H9 (cell line): ENCODE data around the gene FTMT. TPM values are rescaled to one million over a fixed set of nuclear protein-coding genes. Genes with fewer than 3 reads are reported as not detected.

Source experiments
- DNase-seq: peaks from one replicate; pipeline ENCODE4 v3.0.0-alpha.2; 2017
- H2AFZ ChIP-seq: one replicate; pipeline ENCODE4 v1.6.1; 2013; ENCODE audit warnings: mild to moderate bottlenecking, low read length, control low read depth, moderate library complexity
- H2AK5ac ChIP-seq: 2 replicates; pipeline ENCODE4 v1.6.1; 2013; ENCODE audit warnings: low read length, control low read depth, mixed read lengths; ENCODE audit not compliant: insufficient read length
- H2BK120ac ChIP-seq: one replicate; pipeline ENCODE4 v1.6.1; 2013; ENCODE audit warnings: low read depth, mild to moderate bottlenecking, low read length, control low read depth, inconsistent platforms; ENCODE audit not compliant: poor library complexity, severe bottlenecking
- H2BK12ac ChIP-seq: 2 replicates; pipeline ENCODE4 v1.6.1; 2013; ENCODE audit warnings: low read length, control low read depth, mixed read lengths, low read depth; ENCODE audit not compliant: insufficient read length
- H2BK15ac ChIP-seq: 2 replicates; pipeline ENCODE4 v1.6.1; 2013; ENCODE audit warnings: low read depth, low read length, control low read depth
- H2BK20ac ChIP-seq: one replicate; pipeline ENCODE4 v1.6.1; 2013; ENCODE audit warnings: low read depth, mild to moderate bottlenecking, low read length, control low read depth, inconsistent platforms; ENCODE audit not compliant: poor library complexity, severe bottlenecking
- H2BK5ac ChIP-seq: 2 replicates; pipeline ENCODE4 v1.6.1; 2013; ENCODE audit warnings: low read length, control low read depth, mixed read lengths; ENCODE audit not compliant: insufficient read length
- H3K14ac ChIP-seq: 2 replicates; pipeline ENCODE4 v1.6.1; 2013; ENCODE audit warnings: low read length, control low read depth; ENCODE audit not compliant: insufficient read depth
- H3K18ac ChIP-seq: 2 replicates; pipeline ENCODE4 v1.6.1; 2013; ENCODE audit warnings: low read depth, mild to moderate bottlenecking, mixed read lengths, low read length, control low read depth; ENCODE audit not compliant: insufficient read length
- H3K23ac ChIP-seq: 2 replicates; pipeline ENCODE4 v1.6.1; 2013; ENCODE audit warnings: low read length, control low read depth, mixed read lengths, low read depth; ENCODE audit not compliant: insufficient read length
- H3K23me2 ChIP-seq: 2 replicates; pipeline ENCODE4 v1.6.1; 2013; ENCODE audit warnings: low read depth, mild to moderate bottlenecking, mixed read lengths, low read length, control low read depth; ENCODE audit not compliant: insufficient read length, poor library complexity, severe bottlenecking
- H3K27ac ChIP-seq: 2 replicates; pipeline ENCODE4 v1.5.1; 2013; ENCODE audit warnings: low read length, control low read depth, mixed read lengths, low read depth; ENCODE audit not compliant: insufficient read length
- H3K27me3 ChIP-seq: 2 replicates; pipeline ENCODE4 v1.6.1; 2013; ENCODE audit warnings: low read length, control low read depth, inconsistent platforms; ENCODE audit not compliant: insufficient read depth
- H3K4ac ChIP-seq: 2 replicates; pipeline ENCODE4 v1.6.1; 2013; ENCODE audit warnings: low read depth, mild to moderate bottlenecking, control low read depth, inconsistent platforms, low read length, moderate library complexity
- H3K4me1 ChIP-seq: 2 replicates; pipeline ENCODE4 v1.6.1; 2013; ENCODE audit warnings: low read length, control low read depth, inconsistent platforms; ENCODE audit not compliant: insufficient read depth
- H3K4me2 ChIP-seq: 2 replicates; pipeline ENCODE4 v1.6.1; 2013; ENCODE audit warnings: low read length, control low read depth, mixed read lengths; ENCODE audit not compliant: insufficient read length, insufficient read depth
- H3K56ac ChIP-seq: 2 replicates; pipeline ENCODE4 v1.6.1; 2013; ENCODE audit warnings: low read depth, mild to moderate bottlenecking, mixed read lengths, low read length, control low read depth; ENCODE audit not compliant: insufficient read length
- H3K79me1 ChIP-seq: 2 replicates; pipeline ENCODE4 v1.6.1; 2013; ENCODE audit warnings: low read depth, mild to moderate bottlenecking, moderate library complexity, low read length, control low read depth, inconsistent platforms; ENCODE audit not compliant: insufficient read depth, poor library complexity, severe bottlenecking
- H3K79me2 ChIP-seq: 2 replicates; pipeline ENCODE4 v1.6.1; 2013; ENCODE audit warnings: low read length, control low read depth, inconsistent platforms; ENCODE audit not compliant: insufficient read depth
- H3K9ac ChIP-seq: 2 replicates; pipeline ENCODE4 v1.6.1; 2013; ENCODE audit warnings: low read length, control low read depth, mixed read lengths; ENCODE audit not compliant: insufficient read length; ENCODE audit errors: extremely low read depth
- H3K9me3 ChIP-seq: one replicate; pipeline ENCODE4 v1.6.1; 2013; ENCODE audit warnings: low read depth, low read length, inconsistent platforms; ENCODE audit not compliant: control insufficient read depth
- H3T11ph ChIP-seq: one replicate; pipeline ENCODE4 v1.6.1; 2013; ENCODE audit warnings: mild to moderate bottlenecking, low read length, control low read depth, inconsistent platforms
- H4K20me1 ChIP-seq: one replicate; pipeline ENCODE4 v1.6.1; 2013; ENCODE audit not compliant: control insufficient read depth, insufficient read length, insufficient read depth
- H4K5ac ChIP-seq: 2 replicates; pipeline ENCODE4 v1.6.1; 2013; ENCODE audit warnings: low read depth, mild to moderate bottlenecking, mixed read lengths, low read length, control low read depth; ENCODE audit not compliant: insufficient read length
- H4K8ac ChIP-seq: replicated peaks from 2 replicates; pipeline ENCODE4 v1.6.1; 2013; ENCODE audit warnings: low read length, control low read depth, mixed read lengths, low read depth; ENCODE audit not compliant: insufficient read length
- H4K91ac ChIP-seq: 2 replicates; pipeline ENCODE4 v1.6.1; 2013; ENCODE audit warnings: low read depth, mild to moderate bottlenecking, moderate library complexity, mixed read lengths, low read length, control low read depth; ENCODE audit not compliant: insufficient read length
- H3K27ac Mint-ChIP-seq, 3 experiments: 2 replicates in 2 of 3; 3 replicates in 1 of 3; pipeline ENCODE4 v1.8.0; 2020 to 2021; ENCODE audit warnings: mixed read lengths in 3 of 3, mild to moderate bottlenecking in 1 of 3, moderate library complexity in 1 of 3
- H3K27me3 Mint-ChIP-seq: 2 replicates; pipeline ENCODE4 v1.8.0; 2021; ENCODE audit warnings: low read depth, mild to moderate bottlenecking, moderate library complexity, mixed read lengths
- H3K36me3 Mint-ChIP-seq, 3 experiments: 2 replicates in 2 of 3; 3 replicates in 1 of 3; pipeline ENCODE4 v1.8.0; 2020 to 2021; ENCODE audit warnings: low read depth in 3 of 3, mixed read lengths in 3 of 3; ENCODE audit not compliant: insufficient read depth in 1 of 3
- H3K4me1 Mint-ChIP-seq, 2 experiments: 2 replicates each; pipeline ENCODE4 v1.8.0; 2020; ENCODE audit warnings: mixed read lengths in 2 of 2
- H3K4me3 Mint-ChIP-seq, 2 experiments: 2 replicates in 1 of 2; 3 replicates in 1 of 2; pipeline ENCODE4 v1.8.0; 2020 to 2021; ENCODE audit warnings: mild to moderate bottlenecking in 2 of 2, mixed read lengths in 2 of 2, moderate library complexity in 1 of 2
- H3K9me3 Mint-ChIP-seq, 2 experiments: 2 replicates in 1 of 2; 3 replicates in 1 of 2; pipeline ENCODE4 v1.8.0; 2020; ENCODE audit warnings: mild to moderate bottlenecking in 2 of 2, mixed read lengths in 2 of 2, moderate library complexity in 1 of 2
- WGBS: extraction: QIAGEN DNeasy Blood & Tissue Kit; methylation state at CpG from one replicate; pipeline ENCODE4 v1.1.7; 2013; ENCODE audit warnings: missing lambda C conversion rate, low lambda C conversion rate, mixed read lengths; ENCODE audit not compliant: insufficient read length; ENCODE audit errors: extremely low coverage; 5-methylcytosine and 5-hydroxymethylcytosine counted together
- total RNA-seq: library from RNA; stranded (reverse); gene quantifications from 2 replicates; pipeline ENCODE4 v1.2.1, GENCODE V29; 2021
- TF ChIP-seq, protein P1 (sequence below): fragments of 200-600 bp; sonication (generic); conservative IDR thresholded peaks from 3 replicates; pipeline ENCODE4 v1.8.0; 2021; ENCODE audit warnings: antibody characterized with exemption, mild to moderate bottlenecking

Gene FTMT
- total RNA-seq, 1 experiment from 2014 or later: not detected

DNA sequence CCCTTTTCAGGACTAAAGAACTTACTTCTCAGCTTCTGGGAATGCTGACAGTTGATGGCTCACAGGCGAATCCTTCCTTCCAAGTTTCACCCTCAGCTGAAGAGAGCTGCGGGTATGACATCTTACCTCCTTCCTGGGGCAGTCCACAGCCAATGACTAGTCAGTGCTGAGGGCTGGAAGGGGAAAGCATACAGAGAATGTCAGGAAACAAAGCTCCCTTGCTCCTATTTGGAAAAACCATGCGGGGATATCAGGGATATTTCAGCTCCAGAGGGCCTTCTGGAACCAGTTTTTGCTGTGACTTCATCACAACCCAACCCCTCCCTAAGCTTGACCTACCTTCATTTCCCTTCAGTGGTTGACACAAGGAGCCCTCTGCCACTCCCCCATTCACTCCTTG lies 15.7 kb downstream of the FTMT start:
- WGBS: no CpG with 5 or more reads among the region's 3 CpGs
- no peak overlapping the region for H4K5ac ChIP-seq

More for the DNA sequence above, 15.7 kb downstream of the FTMT start:
- no peaks in the 10 kb centered on the region; the same call in 1 of the 2 replicates for H3K27me3 Mint-ChIP-seq
- Histone ChIP-seq H3K9ac (no peak overlapping the region), H3T11ph (no peak overlapping the region), H3K23ac (no peak overlapping the region), H3K4me2 (no peak overlapping the region), H3K9me3 (no peaks in the 10 kb centered on the region), H2BK120ac (no peak overlapping the region), H3K79me1 (no peaks in the 10 kb centered on the region), H2BK5ac (no peak overlapping the region), H3K4me1 (no peaks in the 10 kb centered on the region), H2BK15ac (no peak overlapping the region), H3K56ac (no peak overlapping the region), H4K20me1 (no peaks in the 10 kb centered on the region), H3K79me2 (no peaks in the 10 kb centered on the region), H2BK20ac (no peak overlapping the region), H3K18ac (no peak overlapping the region), H4K8ac (no peak overlapping the region), H3K27ac (no peak overlapping the region), H2AFZ (no peak overlapping the region), H3K27me3 (no peaks in the 10 kb centered on the region), H3K4ac (no peak overlapping the region), H3K23me2 (no peaks in the 10 kb centered on the region), H3K14ac (no peak overlapping the region), H4K91ac (no peak overlapping the region), H2AK5ac (no peak overlapping the region), H2BK12ac (no peak overlapping the region)
- H3K4me3 Mint-ChIP-seq: no peak overlapping the region
- H3K9me3 Mint-ChIP-seq: no peaks in the 10 kb centered on the region
- no peak overlapping the region for H3K27ac Mint-ChIP-seq
- H3K4me1 Mint-ChIP-seq: no peaks in the 10 kb centered on the region; a peak in 1 of 4 replicates
- TF ChIP-seq, protein P1, sequence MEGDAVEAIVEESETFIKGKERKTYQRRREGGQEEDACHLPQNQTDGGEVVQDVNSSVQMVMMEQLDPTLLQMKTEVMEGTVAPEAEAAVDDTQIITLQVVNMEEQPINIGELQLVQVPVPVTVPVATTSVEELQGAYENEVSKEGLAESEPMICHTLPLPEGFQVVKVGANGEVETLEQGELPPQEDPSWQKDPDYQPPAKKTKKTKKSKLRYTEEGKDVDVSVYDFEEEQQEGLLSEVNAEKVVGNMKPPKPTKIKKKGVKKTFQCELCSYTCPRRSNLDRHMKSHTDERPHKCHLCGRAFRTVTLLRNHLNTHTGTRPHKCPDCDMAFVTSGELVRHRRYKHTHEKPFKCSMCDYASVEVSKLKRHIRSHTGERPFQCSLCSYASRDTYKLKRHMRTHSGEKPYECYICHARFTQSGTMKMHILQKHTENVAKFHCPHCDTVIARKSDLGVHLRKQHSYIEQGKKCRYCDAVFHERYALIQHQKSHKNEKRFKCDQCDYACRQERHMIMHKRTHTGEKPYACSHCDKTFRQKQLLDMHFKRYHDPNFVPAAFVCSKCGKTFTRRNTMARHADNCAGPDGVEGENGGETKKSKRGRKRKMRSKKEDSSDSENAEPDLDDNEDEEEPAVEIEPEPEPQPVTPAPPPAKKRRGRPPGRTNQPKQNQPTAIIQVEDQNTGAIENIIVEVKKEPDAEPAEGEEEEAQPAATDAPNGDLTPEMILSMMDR: no peak
- DNase-seq: no peak
- H3K36me3 Mint-ChIP-seq: no peaks in the 10 kb centered on the region
